ENCODE data around the gene C9.
"Not testable (repeated sequence)": the region's sequence is repeated elsewhere in the genome, so short reads cannot be mapped to it uniquely, and the experiment has no call there.

Gene C9

DNA sequence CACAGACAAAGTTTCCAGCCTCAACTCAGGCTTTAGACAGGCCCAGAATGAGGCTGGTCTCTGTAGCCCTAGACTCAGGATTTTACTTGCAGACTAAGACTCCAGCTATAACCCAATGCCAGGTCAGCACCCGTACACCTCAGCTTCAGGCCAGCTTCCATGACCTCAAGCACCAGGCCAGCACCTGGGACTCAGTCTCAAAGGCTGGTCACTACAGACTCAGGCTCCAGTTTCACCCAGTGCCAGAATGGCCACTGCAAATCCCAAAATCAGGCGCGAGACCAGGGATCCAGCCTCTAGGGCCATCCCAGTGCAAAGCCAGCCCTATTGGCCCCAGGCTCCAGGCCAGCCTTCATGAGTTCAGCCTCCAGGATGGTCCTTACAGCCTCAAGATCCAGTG lies 44.9 kb downstream of the C9 start:
- DNase-seq = no peak

DNA sequence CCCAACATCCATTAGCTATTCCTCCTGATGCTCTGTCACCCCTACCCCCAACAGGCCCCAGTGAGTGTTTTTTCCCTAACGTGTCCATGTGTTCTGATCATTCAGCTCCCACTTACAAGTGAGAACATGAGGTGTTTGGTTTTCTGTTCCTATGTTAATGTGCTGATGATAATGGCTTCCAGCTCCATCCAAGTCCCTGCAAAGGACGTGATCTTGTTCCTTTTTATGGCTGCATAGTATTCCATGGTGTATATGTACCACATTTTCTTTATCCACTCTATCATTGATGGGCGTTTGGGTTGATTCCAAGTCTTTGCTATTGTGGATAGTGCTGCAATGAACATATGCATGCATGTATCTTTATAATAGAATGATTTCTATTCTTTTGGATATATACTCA lies 47.8 kb downstream of the C9 start:
- not testable (repeated sequence) for DNase-seq

DNA sequence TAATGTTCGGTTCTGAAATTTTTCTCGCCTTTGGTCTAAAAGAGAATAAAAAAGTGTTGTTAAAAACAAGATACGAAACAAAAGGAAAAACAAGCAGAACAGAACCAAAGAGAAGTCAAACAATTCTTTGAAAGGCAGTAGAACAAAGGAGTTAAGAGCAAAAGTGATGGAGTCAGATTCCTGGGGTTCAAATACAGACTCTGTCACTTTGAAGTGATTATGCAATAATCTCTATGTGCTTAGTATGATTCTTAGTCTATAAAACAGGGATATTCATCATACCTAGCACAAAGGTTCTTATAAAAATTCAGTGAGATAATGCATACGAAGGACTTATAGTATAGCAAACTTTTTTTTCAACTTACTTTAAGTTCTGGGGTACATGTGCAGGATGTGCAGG lies 48.3 kb downstream of the C9 start:
- DNase-seq = no peak

DNA sequence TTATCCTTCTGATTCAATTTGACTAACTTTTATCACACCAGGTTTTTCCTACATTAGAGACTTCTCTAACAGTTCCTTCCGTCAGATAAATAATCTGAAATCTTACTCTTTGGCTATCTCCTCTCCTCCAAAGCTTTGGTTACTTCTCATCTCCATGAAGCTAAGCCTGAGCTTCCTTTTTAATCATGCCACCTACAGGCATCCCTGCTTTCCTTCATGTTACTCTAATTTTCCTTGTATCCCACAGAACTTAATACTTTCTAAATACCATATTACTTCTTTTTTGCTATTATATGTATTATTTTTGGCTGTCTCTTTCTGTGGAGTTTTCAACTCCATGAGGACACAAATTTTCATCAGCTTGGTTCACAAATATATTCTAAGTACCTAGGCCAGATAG lies 49.7 kb downstream of the C9 start:
- no peak for DNase-seq

DNA sequence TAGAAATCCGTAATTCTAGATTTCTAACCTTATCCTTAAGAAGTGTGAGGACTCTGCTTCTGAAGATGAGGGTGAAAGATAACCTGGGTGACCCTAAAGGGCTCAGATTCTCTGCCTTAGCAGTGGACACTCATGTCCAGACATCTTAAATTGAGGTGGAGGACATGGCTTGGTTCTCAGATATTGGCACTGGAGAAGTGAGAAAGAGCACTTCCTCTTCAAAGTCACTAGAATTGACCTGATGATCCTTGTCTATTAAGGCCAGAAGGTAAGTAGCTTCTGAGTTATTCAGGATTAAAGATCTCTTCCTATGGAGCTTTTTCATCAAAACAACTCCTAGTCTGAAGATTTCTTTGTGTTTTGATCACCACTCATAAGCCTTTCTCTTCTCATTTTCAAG lies 54.8 kb downstream of the C9 start:
- no peak for DNase-seq

DNA sequence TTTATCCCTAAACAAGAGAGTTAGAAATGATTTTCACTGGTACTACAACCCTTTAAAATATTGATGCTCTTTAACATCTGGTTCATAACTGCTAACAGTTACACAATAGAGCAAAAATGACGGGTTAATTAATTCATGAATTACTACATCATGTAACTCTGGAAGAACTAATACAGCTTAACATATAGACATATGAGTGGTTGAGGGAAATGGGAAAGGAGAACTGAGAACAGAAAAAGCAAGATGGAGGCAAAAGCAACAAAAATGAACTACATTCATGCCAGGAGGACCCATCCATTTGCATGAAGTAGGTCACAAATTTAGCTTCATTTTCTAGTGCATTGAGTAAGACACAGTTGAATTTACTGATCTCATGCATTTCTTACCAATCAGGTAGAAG lies 61.8 kb downstream of the C9 start:
- DNase-seq = no peak

DNA sequence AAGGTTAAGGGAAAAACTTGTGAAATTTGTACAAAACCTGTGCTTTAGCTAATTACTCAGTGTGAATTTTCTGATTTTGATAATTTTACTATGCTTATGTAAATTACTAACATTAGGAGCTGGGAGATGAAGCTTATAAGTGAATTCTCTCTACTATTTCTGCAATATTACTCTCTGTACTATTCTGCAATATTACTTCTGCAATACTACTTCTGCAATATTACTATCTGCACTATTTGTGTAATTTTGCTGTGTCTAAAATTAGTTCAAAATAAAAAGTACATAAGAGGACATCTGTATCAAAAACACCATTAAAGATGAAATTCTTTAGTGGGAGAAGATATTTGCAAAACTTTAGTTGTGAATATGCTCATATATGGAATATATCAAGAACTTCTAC lies 62.9 kb downstream of the C9 start:
- DNase-seq = no peak

DNA sequence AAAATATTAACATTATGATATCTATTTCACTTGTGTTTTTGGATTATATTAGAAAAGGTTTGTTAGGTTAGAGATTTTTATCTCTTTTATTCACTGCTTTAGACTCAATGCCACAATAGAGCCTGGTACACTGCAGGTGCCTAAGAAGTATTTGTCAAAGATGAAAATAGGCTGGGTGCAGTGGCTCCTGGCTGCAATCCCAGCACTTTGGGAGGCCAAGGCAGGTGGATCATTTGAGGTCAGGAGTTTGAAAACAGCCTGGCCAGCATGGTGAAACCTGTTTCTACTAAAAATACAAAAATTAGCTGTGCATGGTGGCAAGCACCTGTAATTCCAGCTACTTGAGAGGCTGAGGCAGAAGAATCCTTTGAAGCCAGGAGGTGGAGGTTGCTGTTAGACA lies 64.3 kb downstream of the C9 start:
- DNase-seq = no peak

DNA sequence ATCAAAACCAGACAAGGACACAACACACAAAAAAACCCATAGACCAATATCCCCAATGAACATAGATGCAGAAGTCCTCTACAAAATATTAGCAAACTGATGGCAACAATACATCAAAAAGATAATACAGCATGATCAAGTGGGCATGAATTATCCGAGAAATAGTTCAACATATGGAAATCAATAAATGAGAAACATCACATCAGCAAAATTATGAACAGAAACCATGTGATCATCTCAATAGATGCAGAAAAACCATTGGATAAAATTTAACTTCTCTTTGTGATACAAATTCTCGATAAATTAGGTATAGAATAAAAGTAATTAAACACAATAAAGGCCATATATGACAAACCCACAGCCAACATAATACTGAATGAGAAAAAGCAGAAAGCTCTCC lies 69.6 kb downstream of the C9 start:
- no peak for DNase-seq

DNA sequence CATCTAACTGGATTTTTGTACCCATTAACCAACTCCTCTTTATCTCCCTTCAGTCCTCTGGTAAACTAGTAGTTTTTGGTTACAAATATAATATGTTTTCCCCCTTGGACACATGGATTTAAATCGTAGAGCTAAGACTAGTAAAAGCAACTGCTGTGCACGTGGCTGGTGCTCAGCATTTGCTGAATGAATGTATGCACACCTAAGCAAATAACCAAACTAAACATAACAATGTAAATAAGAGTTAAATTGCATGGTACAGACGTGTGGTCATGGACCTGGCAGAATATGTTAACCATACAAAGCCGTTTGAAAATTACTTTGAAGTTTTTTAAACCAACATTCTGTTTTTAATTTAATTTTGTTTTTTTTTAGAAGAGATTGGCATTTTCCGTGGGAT lies 79.7 kb downstream of the C9 start:
- DNase-seq = no peak

DNA sequence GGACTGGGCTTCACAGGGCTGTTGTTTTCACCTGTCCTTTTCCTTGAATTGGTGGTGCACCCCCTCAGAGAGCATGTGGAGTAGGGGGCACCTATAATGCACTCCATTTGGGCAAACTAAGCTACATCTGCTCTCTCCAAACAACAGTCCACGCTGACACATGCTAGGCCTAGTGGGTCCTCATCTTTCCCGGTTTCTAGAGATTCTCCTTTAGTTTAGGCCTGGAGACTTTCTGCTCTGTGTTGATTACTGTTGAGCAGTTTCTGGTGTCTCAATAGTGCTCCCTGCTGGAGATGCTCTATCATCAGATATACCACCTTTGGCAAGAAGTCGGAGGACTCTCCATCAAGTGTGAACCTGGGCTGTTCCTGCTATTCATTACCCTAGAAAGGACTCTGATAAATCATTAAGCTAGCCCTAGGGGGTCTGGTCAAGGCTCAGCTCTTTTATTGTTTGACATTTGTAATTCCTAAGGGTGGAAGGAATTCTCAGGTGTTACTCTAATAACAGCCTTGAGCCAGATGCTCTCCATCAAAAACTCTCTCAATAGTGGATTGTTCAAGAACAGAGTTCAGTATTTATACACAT lies 81.0 kb downstream of the C9 start:
- no peak for DNase-seq

DNA sequence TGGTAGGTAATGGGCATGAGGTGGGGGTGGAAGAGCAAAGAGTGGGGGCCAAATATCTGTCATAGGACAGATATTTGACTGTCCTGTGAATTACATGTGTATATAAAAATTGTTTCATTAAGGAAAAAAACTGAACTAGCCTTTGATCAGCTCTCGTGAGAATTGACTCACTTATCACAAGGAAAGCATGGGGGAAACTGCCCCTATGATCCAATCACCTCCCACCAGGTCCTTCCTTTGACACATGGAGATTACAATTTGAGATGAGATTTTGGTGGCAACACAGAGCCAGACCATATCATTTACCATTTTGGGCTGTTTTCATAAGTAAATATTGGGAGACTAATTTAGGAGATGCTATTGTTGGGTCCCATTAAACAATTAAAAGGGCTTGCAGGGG lies 81.7 kb downstream of the C9 start:
- DNase-seq = no peak

DNA sequence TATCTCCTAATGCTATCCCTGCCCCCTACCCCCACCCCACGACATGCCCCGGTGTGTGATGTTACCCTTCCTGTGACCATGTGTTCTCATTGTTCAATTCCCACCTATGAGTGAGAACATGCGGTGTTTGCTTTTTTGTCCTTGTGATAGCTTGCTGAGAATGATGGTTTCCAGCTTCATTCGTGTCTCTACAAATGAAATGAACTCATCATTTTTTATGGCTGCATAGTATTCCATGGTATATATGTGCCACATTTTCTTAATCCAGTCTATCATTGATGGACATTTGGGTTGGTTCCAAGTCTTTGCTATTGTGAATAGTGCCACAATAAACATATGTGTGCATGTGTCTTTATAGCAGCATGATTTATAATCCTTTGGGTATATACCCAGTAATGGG lies 88.4 kb downstream of the C9 start:
- not testable (repeated sequence) for DNase-seq

DNA sequence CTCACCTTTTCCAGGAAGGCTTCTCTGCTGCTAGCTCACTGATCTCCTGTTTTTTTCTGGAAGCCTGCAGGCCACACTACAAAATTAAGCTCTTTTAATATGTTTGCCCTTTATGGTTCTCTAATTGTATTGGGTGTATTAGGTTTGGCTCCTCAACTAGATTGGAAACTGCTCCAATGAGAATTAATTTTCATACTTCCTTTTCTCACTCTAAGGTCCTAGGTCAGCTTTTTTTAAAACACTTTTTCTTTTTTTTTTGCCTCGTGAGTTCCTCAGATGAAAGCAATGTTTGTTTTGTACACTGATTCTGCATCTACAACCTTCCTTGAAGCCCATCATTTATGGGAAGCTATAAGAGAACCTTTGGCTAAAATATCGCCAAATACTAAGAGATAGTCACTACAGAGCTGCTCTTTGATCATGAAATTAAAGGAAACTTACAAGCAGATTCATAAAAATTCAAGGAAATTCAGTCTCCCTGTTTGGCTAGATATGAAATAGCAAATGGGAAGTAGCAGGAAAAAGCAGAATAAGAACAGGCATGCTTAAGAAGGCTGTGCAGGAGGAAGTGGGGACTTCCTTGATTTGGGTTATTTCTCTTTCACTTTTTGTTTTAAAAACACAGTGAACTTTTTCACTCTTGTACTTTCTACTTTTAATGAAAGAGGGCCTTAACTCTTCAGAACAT lies 89.8 kb downstream of the C9 start:
- DNase-seq = no peak

DNA sequence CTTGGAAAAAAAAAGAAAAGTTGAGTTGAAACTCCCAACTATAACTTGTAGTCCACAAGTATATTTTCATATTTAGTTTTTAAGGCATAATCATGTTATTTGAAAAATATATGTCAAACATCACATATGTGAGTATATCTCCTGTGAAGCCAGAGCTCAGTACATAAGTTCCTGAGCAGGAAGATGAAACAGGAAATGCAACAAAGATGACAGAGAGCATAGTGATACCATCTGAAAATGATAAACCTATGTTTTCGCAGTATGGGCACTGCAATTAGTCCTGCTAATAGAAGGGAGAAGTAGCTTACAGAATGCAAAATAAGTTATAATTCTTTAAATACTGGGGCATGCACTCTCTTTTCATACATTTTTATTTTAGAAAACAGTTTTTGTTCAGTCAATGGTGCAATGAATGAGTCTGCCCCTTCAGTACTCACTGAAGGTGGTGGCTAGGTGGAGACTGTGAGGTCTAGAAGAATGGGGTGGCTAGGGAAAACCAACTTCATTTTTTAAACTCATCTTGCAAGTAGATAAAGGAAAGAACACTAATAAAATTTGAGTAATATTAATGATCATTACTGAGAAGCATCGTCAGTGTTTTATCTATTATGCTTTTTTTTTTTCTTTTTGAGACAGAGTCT lies 90.9 kb downstream of the C9 start:
- DNase-seq = no peak

DNA sequence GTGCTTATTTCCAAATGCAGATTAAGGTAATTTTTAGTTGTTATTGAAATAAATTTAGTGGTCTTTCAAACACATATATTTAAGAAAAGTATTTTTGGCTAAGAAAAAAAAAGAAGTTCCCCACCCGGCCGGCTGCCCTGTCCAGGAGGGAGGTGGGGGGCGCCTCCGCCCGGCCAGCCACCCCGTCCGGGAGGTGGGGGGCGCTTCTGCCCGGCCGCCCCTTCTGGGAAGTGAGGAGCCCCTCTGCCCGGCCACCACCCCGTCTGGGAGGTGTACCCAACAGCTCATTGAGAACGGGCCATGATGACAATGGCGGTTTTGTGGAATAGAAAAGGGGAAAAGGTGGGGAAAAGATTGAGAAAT lies 91.4 kb downstream of the C9 start:
- not testable (repeated sequence) for DNase-seq

DNA sequence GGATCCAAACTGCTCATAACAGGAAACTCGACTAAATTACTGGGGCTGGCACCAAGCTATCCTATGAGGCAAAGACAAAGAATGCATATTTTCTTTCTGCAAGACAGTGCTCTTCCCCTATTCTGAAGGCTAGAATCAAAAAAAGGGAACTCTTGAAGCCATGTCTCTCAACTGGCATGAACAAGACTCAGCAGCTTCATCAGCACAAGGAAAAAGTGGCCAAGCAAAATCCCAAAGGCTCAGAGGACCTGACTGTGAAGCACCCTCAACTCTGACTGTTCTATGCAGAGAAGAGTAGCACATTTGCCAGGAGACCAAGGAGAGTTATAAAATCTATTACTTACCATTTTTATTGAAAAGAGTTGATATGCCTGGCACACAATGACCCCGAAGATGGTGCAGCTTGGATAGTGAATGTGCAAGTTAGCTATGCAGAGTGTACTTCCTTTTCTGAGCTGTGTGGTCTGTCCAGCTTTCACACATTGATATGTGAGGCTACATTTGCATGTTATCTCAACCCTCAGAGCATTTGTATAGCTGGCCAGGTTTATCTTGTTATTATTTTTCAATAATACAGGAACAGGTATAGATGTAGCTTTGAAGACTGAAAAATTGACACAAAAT lies 94.0 kb downstream of the C9 start:
- no peak for DNase-seq

DNA sequence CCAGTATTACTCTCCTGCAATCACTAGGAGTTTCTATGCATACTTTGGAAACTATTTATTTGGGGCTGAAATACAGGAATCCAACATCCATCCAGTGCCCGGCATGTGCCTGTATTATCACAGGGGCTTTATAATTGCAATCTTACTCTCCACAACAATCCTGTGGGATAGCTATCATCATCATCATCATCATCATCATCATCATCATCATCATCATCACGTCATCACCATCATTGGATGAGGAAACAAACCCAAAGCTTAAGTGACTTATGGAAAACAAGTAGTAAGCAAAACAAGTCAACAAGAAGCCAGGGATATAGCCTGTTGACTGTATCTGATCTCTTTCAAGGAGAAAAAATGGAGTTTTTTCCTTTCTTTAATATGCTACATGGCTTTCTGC lies 97.1 kb downstream of the C9 start:
- no peak for DNase-seq

DNA sequence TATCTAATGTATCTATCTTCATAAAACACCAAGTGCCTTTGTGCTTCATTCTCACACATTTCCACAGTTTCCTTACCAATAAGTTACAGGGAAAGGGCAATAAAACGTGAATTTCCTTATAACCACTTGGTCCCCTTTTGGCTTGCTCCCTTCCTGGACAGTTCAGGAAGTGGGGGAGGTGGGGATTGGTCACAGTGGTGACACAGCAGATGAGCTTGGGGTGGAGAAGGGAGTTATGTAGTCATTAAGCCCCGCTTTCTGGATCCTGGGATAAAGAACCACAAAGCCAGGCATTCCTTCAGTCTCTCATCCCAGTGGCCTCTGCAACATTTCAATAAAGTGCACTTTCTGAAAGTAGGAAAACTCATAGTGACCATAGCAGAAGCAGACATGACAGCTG lies 97.9 kb downstream of the C9 start:
- DNase-seq = no peak

DNA sequence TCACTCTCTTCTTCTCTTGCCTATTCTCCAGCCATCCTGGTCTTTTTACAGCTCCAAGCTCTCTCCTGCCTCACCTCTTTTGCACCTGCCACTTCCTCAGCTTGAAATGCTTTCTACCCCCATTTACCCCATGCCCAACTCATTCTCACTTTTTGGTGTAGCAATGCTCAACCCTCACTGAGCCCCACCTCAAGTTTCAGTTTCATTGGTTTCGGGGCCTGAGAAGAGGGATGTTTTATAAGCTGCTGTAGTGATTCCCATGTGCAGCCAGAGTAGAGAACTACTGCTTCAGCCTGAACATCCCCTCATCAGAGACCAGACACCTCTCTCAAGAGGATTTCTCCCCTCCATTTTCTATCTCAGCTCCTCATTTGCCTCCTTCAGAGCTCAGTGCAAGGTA lies 99.8 kb downstream of the C9 start:
- no peak for DNase-seq

DNA sequence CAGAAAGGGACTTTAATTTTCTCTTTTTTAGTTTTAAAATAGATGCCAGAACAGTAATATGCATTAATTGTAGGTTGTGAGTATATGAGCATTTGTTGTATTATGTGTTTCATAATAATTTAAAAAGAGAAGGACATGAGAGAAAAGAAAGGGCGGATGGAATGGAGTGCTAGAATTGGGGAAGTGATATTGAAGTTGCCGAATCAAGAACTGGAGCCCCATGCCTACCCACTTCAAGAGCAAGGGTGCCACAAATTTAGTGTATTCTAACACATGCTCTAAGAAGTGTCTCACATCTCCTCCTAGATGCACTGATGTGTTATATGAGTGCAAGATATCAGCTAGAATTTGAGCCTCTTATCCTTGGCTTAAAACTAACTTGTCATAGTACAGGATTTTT lies 101.3 kb downstream of the C9 start:
- DNase-seq = no peak

DNA sequence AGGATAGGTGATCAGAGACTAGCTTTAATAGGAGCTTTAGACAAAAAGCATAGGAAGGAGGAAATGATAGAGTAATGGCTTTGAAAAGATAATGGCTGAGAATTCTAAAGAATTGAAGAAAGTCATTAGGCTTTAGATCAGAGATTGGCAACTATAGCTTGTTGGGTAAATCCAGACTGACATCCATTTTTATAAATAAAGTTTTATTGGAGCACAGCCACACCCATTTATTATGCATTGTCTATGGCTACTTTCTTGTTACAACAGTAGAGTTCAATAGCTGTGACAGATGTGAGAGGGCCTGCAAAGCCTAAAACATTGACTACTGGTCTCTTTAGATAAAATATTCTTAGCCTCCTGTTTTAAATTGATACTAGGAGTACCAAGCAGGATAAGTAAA lies 104.2 kb downstream of the C9 start:
- DNase-seq = no peak

DNA sequence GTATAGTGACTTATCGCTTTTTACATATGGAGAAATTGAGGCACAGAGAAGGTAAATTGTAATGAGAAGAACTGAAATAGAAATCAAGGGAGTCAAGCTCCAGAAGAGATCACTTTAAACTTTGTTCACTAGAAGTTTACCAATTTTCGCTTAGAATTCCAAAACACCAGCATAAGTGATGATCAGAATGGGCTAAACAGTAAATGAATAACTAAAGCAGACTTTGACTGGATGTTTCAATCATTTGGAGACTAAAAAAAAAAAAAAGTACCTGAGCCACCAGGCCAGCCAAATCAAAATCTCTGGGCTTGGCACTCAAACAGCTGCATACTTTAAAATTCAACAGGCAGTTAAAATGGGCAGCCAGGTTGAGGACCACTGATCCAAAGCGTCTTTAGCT lies 106.7 kb downstream of the C9 start:
- no peak for DNase-seq

DNA sequence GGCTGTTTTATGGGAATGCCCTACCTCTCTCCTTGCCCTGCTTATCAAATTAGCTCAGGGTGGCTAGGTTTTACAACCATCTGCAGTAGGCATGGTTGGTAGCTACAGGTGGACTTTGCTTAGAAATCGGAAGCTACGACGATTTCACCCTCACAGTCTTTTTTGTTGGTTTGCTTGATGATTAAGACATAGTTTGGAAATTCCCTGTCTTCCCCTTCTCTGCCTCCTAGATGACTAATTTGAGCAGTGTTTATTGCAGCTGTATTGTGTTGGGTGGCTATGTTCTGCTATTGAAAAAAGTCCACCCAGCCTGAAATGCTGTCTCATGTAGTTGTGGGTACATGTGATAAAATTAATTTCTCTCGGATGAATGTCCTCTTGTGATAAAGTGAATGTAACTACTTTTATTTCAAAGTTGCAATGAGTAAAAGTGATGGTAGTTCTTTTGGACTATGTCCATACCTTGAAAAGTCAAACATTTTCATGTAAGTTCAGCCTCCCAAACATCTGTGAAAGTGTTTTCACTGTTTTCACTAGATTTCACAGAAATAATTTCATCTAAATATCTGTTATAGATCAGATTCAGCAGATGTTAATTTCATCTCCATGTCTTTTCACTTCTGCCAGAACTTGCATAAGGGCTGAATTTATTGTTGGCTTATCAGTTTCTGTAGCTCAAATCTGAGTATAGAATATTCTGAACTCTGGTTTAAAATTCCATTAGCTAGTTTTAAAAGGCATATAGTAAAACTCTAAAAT lies 107.6 kb downstream of the C9 start:
- no peak for DNase-seq
